Activated naive CD4-positive, alpha-beta T cell treated with anti-CD3 and anti-CD28 coated beads, Interleukin-2, amount 50 U/mL, for 72 hours (primary cell): ENCODE data around the gene CES3. TPM values are rescaled to one million over a fixed set of nuclear protein-coding genes. Genes with fewer than 3 reads are reported as not detected.
A peak's percentile ranks its signal among the peaks of the same experiment; 100 is the strongest.

Source experiments
- ATAC-seq, 2 donors: fragments of 150-1000 bp; cut with Tn5 transposase; 2 replicates each; pipeline ENCODE4 v1.10.0; 2021; ENCODE audit warnings: mild to moderate bottlenecking in 2 of 2, moderate library complexity in 2 of 2
- DNase-seq, 2 donors: peaks; one replicate each; pipeline ENCODE4 v3.0.0; 2021 to 2022; ENCODE audit warnings: low spot score in 2 of 2
- H3K27ac Mint-ChIP-seq, 2 donors: one replicate each; pipeline ENCODE4 v1.8.0; 2022; ENCODE audit warnings: mild to moderate bottlenecking in 2 of 2, mixed read lengths in 2 of 2
- H3K36me3 Mint-ChIP-seq, 2 donors: one replicate each; pipeline ENCODE4 v1.8.0; 2022; ENCODE audit warnings: mixed read lengths in 2 of 2
- H3K9me3 Mint-ChIP-seq, 2 donors: one replicate each; pipeline ENCODE4 v1.8.0; 2022; ENCODE audit warnings: mixed read lengths in 2 of 2
- total RNA-seq, 2 donors: library from RNA; stranded (reverse); gene quantifications; one replicate each; pipeline ENCODE4 v1.2.3, GENCODE V29; 2022

Gene CES3
- total RNA-seq, 2 donors from 2014 or later, result 0.73 to 6.8 TPM

DNA sequence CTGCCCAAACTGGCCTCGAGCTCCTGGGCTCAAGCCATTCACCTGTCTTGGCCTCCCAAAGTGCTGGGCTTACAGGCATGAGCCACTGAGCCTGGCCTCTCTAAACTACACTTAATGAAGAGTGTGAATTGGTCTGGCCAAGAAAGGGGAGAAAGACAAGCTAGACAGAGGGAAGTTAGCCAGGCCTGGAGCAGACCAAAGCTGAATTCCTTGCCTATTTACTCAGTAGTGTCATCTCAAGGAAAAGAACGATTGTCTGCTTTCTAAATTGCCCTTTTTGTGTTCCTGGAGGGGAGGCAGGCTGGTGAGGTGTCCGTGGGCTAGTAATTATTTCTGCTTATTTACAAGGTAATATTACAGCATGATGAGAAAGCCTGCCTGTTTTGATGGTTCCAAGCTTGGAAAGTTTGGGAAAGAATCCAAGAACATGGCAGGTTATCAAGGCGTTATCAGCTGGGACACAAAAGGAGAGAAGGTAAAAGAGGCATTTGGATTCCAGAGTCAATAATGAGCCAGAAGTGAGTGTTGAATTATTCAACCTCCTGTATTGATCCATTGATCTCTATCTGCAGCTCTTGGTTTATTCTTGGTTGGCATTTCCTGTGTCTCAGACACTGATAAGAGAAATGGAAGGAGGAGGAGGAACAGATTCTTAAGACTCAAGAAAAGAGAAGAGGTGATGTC is 61.6 kb downstream of the CES3 start:
- peak in 1 of 2 donors; percentile 16 for DNase-seq
- H3K9me3 Mint-ChIP-seq, result no peaks in the 10 kb centered on the region
- H3K27ac Mint-ChIP-seq, result no peak overlapping the region
- ATAC-seq, result no peak
- no peaks in the 10 kb centered on the region for H3K36me3 Mint-ChIP-seq

DNA sequence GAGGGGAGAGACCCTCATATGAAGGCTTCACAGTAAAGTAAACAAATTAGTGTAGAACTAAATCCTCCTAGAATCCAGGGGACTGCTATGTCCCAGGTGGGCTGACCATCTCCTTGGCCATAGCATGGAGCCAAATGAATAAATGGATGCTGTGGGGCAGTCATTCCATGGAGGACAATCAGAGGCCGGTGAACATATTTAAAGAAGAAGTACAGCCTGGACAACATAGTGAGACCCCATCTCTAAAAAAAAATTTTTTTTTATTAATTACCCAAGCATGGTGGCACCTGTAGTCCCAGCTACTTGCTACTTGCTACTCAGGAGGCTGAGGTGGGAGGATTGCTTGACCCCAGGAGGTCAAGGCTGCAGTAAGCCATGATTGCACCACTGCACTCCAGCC is 62.6 kb downstream of the CES3 start:
- DNase-seq (no peak), ATAC-seq (no peak)
- no peaks in the 10 kb centered on the region for H3K36me3 Mint-ChIP-seq
- no peak overlapping the region for H3K27ac Mint-ChIP-seq
- H3K9me3 Mint-ChIP-seq, result no peaks in the 10 kb centered on the region

Other genes starting within 250 kb of the CES3 start
- 10 to 100 TPM; 51.6 to 61.4 TPM for gene DYNC1LI2, start 209.7 kb upstream of the CES3 start, total RNA-seq
- gene TERB1, start 159.7 kb upstream of the CES3 start, total RNA-seq, result not detected
- 100 to 1,000 TPM in 1 of 2 donors, 10 to 100 TPM in 1; 93.9 to 121 TPM for gene NAE1, start 130.3 kb upstream of the CES3 start, total RNA-seq
- gene CA7, start 116.9 kb upstream of the CES3 start, total RNA-seq, result not detected
- gene PDP2, start 80.8 kb upstream of the CES3 start, total RNA-seq, result 10 to 100 TPM; 28.7 to 65.1 TPM
- gene CDH16, start 42.4 kb upstream of the CES3 start, total RNA-seq, result not detected
- 1 to 10 TPM in 1 of 2 donors, under 1 TPM in 1; 0.99 to 3.8 TPM for gene RRAD, start 35.7 kb upstream of the CES3 start, total RNA-seq
- 100 to 1,000 TPM; 169 to 196 TPM for gene CIAO2B, start 26.9 kb upstream of the CES3 start, total RNA-seq
- gene CES2, start 25.8 kb upstream of the CES3 start, total RNA-seq, result 10 to 100 TPM; 26.2 to 29.8 TPM
- gene CES4A, start 27.3 kb downstream of the CES3 start, total RNA-seq, result 10 to 100 TPM in 1 of 2 donors, 1 to 10 TPM in 1; 8.2 to 21.3 TPM
- 100 to 1,000 TPM; 119 to 124 TPM for gene CBFB, start 67.9 kb downstream of the CES3 start, total RNA-seq
- 10 to 100 TPM; 15.6 to 16.6 TPM for gene PHAF1, start 148.7 kb downstream of the CES3 start, total RNA-seq
- gene B3GNT9, start 189.7 kb downstream of the CES3 start, total RNA-seq, result 1 to 10 TPM; 3.2 to 4.7 TPM
- gene TRADD, start 198.6 kb downstream of the CES3 start, total RNA-seq, result 10 to 100 TPM; 15.7 to 43.5 TPM
- 10 to 100 TPM; 27.9 to 38.7 TPM for gene FBXL8, start 198.7 kb downstream of the CES3 start, total RNA-seq
- 10 to 100 TPM; 26.0 to 58.8 TPM for gene HSF4, start 203.5 kb downstream of the CES3 start, total RNA-seq
- gene NOL3, start 209.3 kb downstream of the CES3 start, total RNA-seq, result 10 to 100 TPM in 1 of 2 donors, 1 to 10 TPM in 1; 9.2 to 43.4 TPM
- 10 to 100 TPM; 26.3 to 63.5 TPM for gene MATCAP1, start 222.7 kb downstream of the CES3 start, total RNA-seq
- under 1 TPM in 1 of 2 donors, not detected in 1; 0.36 TPM for gene EXOC3L1, start 228.9 kb downstream of the CES3 start, total RNA-seq
- 100 to 1,000 TPM in 1 of 2 donors, 10 to 100 TPM in 1; 71.7 to 104 TPM for gene E2F4, start 230.9 kb downstream of the CES3 start, total RNA-seq
- 1 to 10 TPM; 4.0 to 7.0 TPM for gene ELMO3, start 237.9 kb downstream of the CES3 start, total RNA-seq